ENCODE measurements around the gene ENG.
"Not testable (repeated sequence)": the region's sequence is repeated elsewhere in the genome, so short reads cannot be mapped to it uniquely, and the experiment has no call there.

Gene ENG

GRCh38 chr9:127854184-127854806, at the start of gene ENG:
TSS of gene ENG (minus strand) at chr9:127854658. CDS start at chr9:127854355, 303 bp downstream.
- DNase-seq (ENCODE audit: low read depth) = no peak

- peak; percentile 74 for DNase-seq (ENCODE audit: low read depth)
These were observed 49.4 kb upstream of the ENG start for GRCh38 chr9:127903557-127904475.

- DNase-seq (ENCODE audit: low read depth) = no peak
These were observed 44.9 kb upstream of the ENG start, which contains the start of gene ST6GALNAC6 for GRCh38 chr9:127899128-127899943. TSS of gene ST6GALNAC6 (minus strand) at chr9:127899603. CDS start at chr9:127897981, 1,622 bp downstream.

GRCh38 chr9:127898433-127899127, 44.1 kb upstream of the ENG start:
- no peak for DNase-seq (ENCODE audit: low read depth)

DNA sequence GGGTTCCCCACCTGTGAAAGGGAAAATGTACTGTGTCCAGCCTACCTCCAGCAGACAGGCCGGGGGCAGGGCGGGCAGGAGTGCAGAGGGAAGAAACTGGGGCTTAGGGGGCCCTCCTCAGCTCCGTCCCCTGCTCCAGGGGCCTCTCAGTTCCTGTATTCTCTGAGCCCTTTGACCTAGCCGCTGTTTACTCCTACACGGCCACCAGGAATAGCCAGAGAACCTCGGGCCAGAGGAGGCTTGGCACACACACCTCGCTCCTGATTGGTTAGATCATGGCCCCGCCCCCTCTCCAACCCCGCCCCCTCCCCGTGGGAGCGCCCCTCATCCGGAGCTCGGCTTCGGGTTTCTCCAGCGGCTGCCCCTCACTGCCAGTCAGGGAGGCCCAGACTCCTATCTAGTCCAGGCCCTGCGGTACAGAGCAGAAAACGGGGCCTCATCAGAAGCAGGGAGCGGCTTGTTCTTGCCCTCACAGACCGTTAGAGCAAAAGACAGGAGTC, 42.8 kb upstream of the ENG start:
- DNase-seq (ENCODE audit: low read depth) = no peak

DNA sequence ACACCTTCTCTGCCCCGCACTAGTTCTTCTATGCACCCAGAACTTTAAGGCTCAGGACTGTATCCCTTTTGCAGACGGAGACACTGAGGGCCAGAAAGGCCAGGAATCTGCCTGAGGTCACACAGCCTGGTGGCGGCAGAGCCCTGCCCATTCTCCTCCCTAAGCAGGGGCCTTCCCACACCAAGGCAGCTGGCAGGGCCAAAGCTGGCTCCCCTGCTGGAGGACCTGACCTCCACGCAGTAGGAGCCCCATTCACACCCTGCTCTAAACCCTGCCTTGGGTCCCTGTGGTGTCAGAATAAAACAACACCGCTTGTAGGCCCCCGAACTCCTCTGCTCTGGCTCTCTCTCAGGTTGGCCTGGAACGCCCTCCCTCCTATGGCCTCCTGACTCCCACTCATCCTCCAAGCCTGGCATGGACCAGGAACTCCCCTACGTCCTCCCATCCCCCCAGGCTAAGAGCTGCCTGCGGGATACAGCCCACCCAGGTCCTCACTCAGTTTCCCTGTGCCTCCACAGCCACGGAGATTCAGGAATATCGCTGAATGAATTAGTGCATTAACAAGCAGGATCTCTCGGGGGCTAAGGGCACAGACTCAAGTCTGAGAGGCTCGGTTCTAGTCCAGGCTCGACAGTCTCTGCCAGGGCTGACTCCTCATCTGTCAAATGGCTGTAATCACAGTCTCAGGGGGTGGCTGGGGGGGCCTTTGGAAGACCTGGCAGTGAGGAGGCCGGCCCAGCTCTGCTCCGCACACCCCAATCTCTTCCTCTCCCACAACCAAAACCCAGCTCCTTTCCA, 42.1 kb upstream of the ENG start:
- no peak for DNase-seq (ENCODE audit: low read depth)

GRCh38 chr9:127895811-127896210, 41.4 kb upstream of the ENG start:
- no peak for DNase-seq (ENCODE audit: low read depth)

DNA sequence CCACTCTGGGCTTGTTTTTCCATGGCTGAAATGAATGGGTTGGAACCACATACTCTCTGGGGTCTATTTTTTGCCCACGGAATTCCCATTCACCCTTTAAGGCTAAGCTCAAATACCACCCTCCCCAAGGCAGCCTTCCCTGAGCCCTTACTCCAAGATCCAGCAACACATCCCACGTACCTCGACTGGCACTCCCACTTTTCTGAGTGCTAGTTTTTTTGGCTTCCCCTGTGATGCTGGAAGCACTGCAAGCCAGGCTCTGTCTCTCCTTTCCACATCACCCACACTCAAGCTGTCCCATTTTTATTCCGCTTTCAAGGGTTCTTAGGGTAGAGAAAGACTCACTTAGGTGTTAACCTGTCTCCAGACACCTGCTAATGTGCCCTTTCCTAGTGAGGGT, 38.9 kb upstream of the ENG start:
- no peak for DNase-seq (ENCODE audit: low read depth)

- no peak for DNase-seq (ENCODE audit: low read depth)
These were observed 38.4 kb upstream of the ENG start for GRCh38 chr9:127892831-127893230.

DNA sequence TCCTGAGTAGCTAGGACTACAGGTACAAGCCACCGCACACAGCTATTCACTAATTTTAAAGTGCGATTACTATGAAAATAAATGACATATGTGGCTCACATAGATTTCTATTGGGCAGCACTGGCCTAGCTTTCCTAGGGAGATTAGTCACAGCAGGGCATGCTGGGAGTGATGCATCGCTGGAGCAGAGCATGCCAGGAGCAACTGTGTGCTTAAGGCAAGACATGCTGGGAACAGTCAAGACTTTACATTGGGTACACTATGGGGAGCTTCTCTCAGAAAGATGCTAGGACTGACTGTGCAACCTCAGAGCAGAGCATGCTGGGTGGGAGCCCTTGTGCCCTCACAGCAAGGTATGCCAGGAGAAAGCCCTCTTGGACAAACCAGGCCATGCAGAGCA, 35.6 kb upstream of the ENG start:
- no peak for DNase-seq (ENCODE audit: low read depth)

GRCh38 chr9:127887792-127888191, 33.3 kb upstream of the ENG start:
- DNase-seq (ENCODE audit: low read depth) = no peak

DNA sequence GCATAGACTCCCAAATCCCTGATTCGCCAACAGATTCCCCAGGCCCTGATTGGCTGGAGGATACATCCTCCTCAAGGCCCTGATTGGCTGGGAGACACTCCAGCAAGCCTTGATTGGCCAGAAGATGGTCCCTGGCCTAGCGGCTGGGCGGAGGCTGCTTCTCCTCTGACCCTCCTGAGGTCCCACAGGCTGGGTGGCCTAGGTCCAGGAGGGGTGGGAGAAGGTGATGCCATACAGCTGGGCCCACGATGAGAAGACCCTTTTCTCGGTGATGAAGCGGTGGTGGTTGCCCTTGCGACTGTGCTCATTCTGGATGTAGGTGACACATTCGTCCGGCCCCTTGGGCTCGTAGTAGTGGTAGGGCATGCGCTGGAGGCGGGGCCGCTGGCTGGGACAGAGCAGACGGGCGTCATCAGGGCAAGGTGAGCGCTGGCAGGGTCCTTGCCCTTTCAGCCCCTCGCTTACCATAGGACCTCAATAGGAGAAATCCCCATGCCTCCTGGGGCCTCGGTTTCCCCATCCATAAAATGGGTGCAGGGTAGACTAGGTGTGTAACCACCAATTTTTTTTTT, 32.0 kb upstream of the ENG start:
- no peak for DNase-seq (ENCODE audit: low read depth)

GRCh38 chr9:127885508-127886281, 31.2 kb upstream of the ENG start:
- no peak for DNase-seq (ENCODE audit: low read depth)

GRCh38 chr9:127884976-127885490, 30.6 kb upstream of the ENG start:
- no peak for DNase-seq (ENCODE audit: low read depth)

DNA sequence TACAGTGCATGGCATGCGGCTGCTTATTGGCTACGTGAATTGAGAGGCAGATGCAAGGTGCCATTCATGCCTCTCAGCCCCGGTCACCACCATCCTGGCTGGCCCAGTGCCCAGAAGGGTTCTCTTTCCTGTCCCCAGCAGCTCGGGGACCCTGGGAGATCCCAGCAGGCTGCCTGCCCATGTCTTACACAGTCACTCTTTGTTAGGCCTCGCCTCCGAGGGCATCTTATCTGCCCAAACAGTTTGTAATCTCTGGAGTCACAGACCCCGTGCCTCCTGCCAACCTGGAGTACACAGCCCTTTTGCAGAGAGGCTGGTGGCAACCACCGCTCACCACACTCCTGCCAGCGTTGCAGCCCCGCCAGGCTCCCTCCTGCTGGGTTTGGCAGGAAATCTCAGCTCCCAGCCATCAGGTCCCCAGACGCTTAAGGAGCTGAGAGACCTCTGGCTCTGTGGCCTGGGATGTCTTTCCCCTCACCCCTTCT, 30.0 kb upstream of the ENG start:
- no peak for DNase-seq (ENCODE audit: low read depth)

GRCh38 chr9:127883959-127884358, 29.5 kb upstream of the ENG start:
- DNase-seq (ENCODE audit: low read depth) = no peak

GRCh38 chr9:127881715-127882114, 27.3 kb upstream of the ENG start:
- DNase-seq (ENCODE audit: low read depth) = not testable (repeated sequence)

DNA sequence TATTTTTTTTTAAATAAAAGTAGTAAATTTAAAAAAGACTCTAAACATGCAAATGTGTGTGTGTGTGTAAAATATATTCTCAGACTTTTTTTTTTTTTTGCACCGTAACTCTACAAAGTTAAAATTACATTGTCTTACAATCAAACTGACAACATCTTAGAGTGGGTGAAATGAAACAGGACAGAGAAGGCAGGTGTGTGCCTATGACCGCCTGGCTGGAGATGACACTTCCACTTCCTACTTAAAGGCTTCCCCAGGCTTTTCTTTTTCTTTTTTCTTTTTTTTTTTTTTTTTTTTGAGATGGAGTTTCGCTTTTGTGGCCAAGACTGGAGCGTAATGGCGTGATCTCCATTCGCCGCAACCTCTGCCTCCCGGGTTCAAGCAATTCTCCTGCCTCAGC, 25.7 kb upstream of the ENG start:
- DNase-seq (ENCODE audit: low read depth) = no peak
